HL-60 (cell line): ENCODE results near the gene ODC1.

Experiments
- GABPA ChIP-seq: IDR thresholded peaks from 2 replicates; pipeline ENCODE4 v1.6.1; 2012; ENCODE audit warnings: low read depth
- POLR2AphosphoS5 ChIP-seq: IDR thresholded peaks from 2 replicates; pipeline ENCODE4 v1.6.1; 2012; ENCODE audit warnings: low read depth
- TF ChIP-seq, protein P1 (sequence below): IDR thresholded peaks from one replicate; pipeline ENCODE4 v1.5.1; 2011; ENCODE audit warnings: low read length, control low read depth, inconsistent platforms; ENCODE audit not compliant: insufficient read depth
- TF ChIP-seq, protein P2 (sequence below): IDR thresholded peaks from 2 replicates; pipeline ENCODE4 v1.6.1; 2012; ENCODE audit warnings: low read depth; ENCODE audit not compliant: insufficient replicate concordance

DNA sequence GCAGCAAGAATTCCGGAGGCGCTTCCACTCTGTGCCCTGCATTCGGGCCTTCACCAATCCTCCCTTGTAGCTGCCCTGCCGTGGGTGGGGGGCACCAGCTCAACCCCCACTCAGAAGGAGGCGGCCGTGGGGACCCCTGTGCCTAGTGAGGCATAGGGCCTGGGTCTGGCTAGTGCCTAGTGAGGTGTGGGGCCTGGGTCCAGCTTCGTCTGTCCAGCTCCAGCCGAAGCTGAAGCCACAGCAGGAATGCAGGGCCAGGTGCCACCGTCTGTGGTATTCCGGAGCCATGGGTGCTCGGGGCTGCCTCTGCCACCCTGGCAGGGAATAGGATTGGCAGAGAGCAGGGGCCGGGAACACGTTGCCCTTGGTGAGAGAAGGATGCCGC is 12.3 kb downstream of the ODC1 start:
- TF ChIP-seq, protein P1, sequence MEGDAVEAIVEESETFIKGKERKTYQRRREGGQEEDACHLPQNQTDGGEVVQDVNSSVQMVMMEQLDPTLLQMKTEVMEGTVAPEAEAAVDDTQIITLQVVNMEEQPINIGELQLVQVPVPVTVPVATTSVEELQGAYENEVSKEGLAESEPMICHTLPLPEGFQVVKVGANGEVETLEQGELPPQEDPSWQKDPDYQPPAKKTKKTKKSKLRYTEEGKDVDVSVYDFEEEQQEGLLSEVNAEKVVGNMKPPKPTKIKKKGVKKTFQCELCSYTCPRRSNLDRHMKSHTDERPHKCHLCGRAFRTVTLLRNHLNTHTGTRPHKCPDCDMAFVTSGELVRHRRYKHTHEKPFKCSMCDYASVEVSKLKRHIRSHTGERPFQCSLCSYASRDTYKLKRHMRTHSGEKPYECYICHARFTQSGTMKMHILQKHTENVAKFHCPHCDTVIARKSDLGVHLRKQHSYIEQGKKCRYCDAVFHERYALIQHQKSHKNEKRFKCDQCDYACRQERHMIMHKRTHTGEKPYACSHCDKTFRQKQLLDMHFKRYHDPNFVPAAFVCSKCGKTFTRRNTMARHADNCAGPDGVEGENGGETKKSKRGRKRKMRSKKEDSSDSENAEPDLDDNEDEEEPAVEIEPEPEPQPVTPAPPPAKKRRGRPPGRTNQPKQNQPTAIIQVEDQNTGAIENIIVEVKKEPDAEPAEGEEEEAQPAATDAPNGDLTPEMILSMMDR = no peak
- no peak for TF ChIP-seq POLR2AphosphoS5
- TF ChIP-seq, protein P2, sequence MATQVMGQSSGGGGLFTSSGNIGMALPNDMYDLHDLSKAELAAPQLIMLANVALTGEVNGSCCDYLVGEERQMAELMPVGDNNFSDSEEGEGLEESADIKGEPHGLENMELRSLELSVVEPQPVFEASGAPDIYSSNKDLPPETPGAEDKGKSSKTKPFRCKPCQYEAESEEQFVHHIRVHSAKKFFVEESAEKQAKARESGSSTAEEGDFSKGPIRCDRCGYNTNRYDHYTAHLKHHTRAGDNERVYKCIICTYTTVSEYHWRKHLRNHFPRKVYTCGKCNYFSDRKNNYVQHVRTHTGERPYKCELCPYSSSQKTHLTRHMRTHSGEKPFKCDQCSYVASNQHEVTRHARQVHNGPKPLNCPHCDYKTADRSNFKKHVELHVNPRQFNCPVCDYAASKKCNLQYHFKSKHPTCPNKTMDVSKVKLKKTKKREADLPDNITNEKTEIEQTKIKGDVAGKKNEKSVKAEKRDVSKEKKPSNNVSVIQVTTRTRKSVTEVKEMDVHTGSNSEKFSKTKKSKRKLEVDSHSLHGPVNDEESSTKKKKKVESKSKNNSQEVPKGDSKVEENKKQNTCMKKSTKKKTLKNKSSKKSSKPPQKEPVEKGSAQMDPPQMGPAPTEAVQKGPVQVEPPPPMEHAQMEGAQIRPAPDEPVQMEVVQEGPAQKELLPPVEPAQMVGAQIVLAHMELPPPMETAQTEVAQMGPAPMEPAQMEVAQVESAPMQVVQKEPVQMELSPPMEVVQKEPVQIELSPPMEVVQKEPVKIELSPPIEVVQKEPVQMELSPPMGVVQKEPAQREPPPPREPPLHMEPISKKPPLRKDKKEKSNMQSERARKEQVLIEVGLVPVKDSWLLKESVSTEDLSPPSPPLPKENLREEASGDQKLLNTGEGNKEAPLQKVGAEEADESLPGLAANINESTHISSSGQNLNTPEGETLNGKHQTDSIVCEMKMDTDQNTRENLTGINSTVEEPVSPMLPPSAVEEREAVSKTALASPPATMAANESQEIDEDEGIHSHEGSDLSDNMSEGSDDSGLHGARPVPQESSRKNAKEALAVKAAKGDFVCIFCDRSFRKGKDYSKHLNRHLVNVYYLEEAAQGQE = no peak
- no peak for TF ChIP-seq GABPA
